ENCODE data around the gene RITA1. TPM values are rescaled to one million over a fixed set of nuclear protein-coding genes. Genes with fewer than 3 reads are reported as not detected.

Gene RITA1
- 10 to 100 TPM in 1 of 2 donors, 1 to 10 TPM in 1; 9.1 to 19.7 TPM for total RNA-seq
- 10 to 100 TPM; 12.3 to 16.2 TPM for polyA plus RNA-seq
- long read RNA-seq, donor 1, partial matches to known transcripts: 0 of 4 reads
- long read RNA-seq, donor 1, other reads (novel, unspliced or antisense): 0 of 4 reads
- long read RNA-seq, donor 2, partial matches to known transcripts: 0 of 1 reads
- long read RNA-seq, donor 2, other reads (novel, unspliced or antisense): 0 of 1 reads
- long read RNA-seq, donor 3, partial matches to known transcripts: 0 of 2 reads
- long read RNA-seq, donor 3, other reads (novel, unspliced or antisense): 0 of 2 reads
- long read RNA-seq, donor 4, partial matches to known transcripts: 0 of 3 reads
- long read RNA-seq, donor 4, other reads (novel, unspliced or antisense): 0 of 3 reads
- long read RNA-seq, donor 5, transcript RITA1-201 (4 exons, 2,053 nt): major isoform, 9 of 12 reads
- long read RNA-seq, donor 5, partial matches to known transcripts: 0 of 12 reads
- long read RNA-seq, donor 5, other reads (novel, unspliced or antisense): 0 of 12 reads

GRCh38 chr12:113185180-113186032, at the start of gene RITA1, which contains the start of gene DDX54:
Gene RITA1 (plus strand): TSS chr12:113185721. CDS start chr12:113186747, 1,026 bp downstream.
Gene DDX54 (minus strand): TSS chr12:113185478. CDS start chr12:113185451, 27 bp downstream.
- peak; percentile 82 to 87 (median 86) for DNase-seq
- Histone ChIP-seq H3K36me3 (ENCODE audit: control insufficient read depth in 4 of 4, insufficient read depth in 4 of 4, low read length in 4 of 4) (peaks cover 0 to 16% (median 6%) of the 10 kb centered on the region in 4 donors), H3K4me3 (peak within 1 kb of the TSS; percentile 89), H3K9ac (ENCODE audit: insufficient read depth in 1 of 2, low read length in 2 of 2) (peak within 1 kb of the TSS; percentile 86 to 90), H3K27me3 (ENCODE audit: control insufficient read depth in 3 of 3, insufficient read depth in 3 of 3, low read length in 2 of 3) (no peaks in the 10 kb centered on the region), H3K4me1 (ENCODE audit: control insufficient read depth in 5 of 5, insufficient read depth in 5 of 5, low read length in 5 of 5) (peaks cover 0 to 14% (median 10%) of the 10 kb centered on the region in 5 donors), H3K27ac (ENCODE audit: low read depth in 1 of 2, low read length in 1 of 2) (peak within 1 kb of the TSS; percentile 90 to 99), H3K9me3 (ENCODE audit: control insufficient read depth in 4 of 4, insufficient read depth in 3 of 4, low read length in 3 of 4) (no peaks in the 10 kb centered on the region)
- WGBS, 2 donors: 0 to 1% methylated on average over 63 to 89 of the region's 89 CpGs
- ATAC-seq (ENCODE audit: insufficient read depth, low FRiP score): peak; percentile 92
- TF ChIP-seq CTCF (IDR thresholded peaks at IDR 0.05; ENCODE audit: control extremely low read depth, extremely low read depth): no peak

- H3K27me3 ChIP-seq (ENCODE audit: control insufficient read depth in 3 of 3, insufficient read depth in 3 of 3, low read length in 2 of 3): peaks cover 0 to 9% (median 0%) of the 10 kb centered on the region in 3 donors
- no peaks in the 10 kb centered on the region for H3K4me1 ChIP-seq (ENCODE audit: control insufficient read depth in 5 of 5, insufficient read depth in 5 of 5, low read length in 5 of 5)
- no peaks in the 10 kb centered on the region for H3K36me3 ChIP-seq (ENCODE audit: control insufficient read depth in 4 of 4, insufficient read depth in 4 of 4, low read length in 4 of 4)
- H3K9ac ChIP-seq (ENCODE audit: insufficient read depth in 1 of 2, low read length in 2 of 2): no peak overlapping the region
- H3K27ac ChIP-seq (ENCODE audit: low read depth in 1 of 2, low read length in 1 of 2): no peak overlapping the region
- peaks cover 0 to 3% (median 0%) of the 10 kb centered on the region in 4 donors for H3K9me3 ChIP-seq (ENCODE audit: control insufficient read depth in 4 of 4, insufficient read depth in 3 of 4, low read length in 3 of 4)
- no peak for TF ChIP-seq CTCF (IDR thresholded peaks at IDR 0.05; ENCODE audit: control extremely low read depth, extremely low read depth)
- no peak overlapping the region for H3K4me3 ChIP-seq
- ATAC-seq (ENCODE audit: insufficient read depth, low FRiP score) (no peak), DNase-seq (no peak)
- WGBS, 2 donors: 30 to 36% methylated on average over 21 of the region's 21 CpGs
Observed at GRCh38 chr12:113136128-113136989, 49.2 kb upstream of the RITA1 start.

- Histone ChIP-seq H3K4me1 (ENCODE audit: control insufficient read depth in 5 of 5, insufficient read depth in 5 of 5, low read length in 5 of 5) (no peaks in the 10 kb centered on the region), H3K4me3 (no peak overlapping the region), H3K27ac (ENCODE audit: low read depth in 1 of 2, low read length in 1 of 2) (no peak overlapping the region), H3K27me3 (ENCODE audit: control insufficient read depth in 3 of 3, insufficient read depth in 3 of 3, low read length in 2 of 3) (peaks cover 0 to 9% (median 0%) of the 10 kb centered on the region in 3 donors), H3K9me3 (ENCODE audit: control insufficient read depth in 4 of 4, insufficient read depth in 3 of 4, low read length in 3 of 4) (peaks cover 0 to 3% (median 0%) of the 10 kb centered on the region in 4 donors), H3K9ac (ENCODE audit: insufficient read depth in 1 of 2, low read length in 2 of 2) (no peak overlapping the region), H3K36me3 (ENCODE audit: control insufficient read depth in 4 of 4, insufficient read depth in 4 of 4, low read length in 4 of 4) (no peaks in the 10 kb centered on the region)
- WGBS, 2 donors: 73 to 89% methylated on average over 6 of the region's 6 CpGs
- DNase-seq (no peak), ATAC-seq (ENCODE audit: insufficient read depth, low FRiP score) (no peak)
- TF ChIP-seq CTCF (IDR thresholded peaks at IDR 0.05; ENCODE audit: control extremely low read depth, extremely low read depth): no peak
Observed at GRCh38 chr12:113136990-113137511, 48.5 kb upstream of the RITA1 start.
